SH-SY5Y (cell line): Measurements from ENCODE around the gene ERVH48-1.

Source experiments
- GATA2 ChIP-seq: IDR thresholded peaks from 2 replicates; pipeline ENCODE4 v1.6.1; 2011; ENCODE audit warnings: mild to moderate bottlenecking, low read depth, low read length
- GATA3 ChIP-seq: IDR thresholded peaks from 2 replicates; pipeline ENCODE4 v1.6.1; 2011; ENCODE audit warnings: low read depth, mild to moderate bottlenecking, low read length, moderate library complexity

DNA sequence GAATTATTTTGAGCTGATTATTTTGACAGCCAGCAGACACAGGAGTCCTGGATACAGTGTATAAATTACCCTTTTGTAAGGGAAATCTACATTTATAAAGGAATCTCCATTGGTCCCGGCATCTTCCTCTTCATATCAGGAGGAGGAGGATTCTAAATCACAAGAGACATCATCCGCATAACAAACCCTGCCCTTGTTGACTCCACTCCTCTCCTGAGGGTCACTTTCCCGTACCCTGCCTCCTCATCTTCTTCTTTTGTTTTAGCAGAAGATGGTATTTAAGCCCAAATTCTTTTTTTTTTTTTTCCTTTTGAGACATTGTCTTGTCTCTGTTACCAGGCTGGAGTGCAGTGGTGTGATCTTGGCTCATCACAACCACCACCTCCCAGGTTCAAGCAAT is 34.3 kb upstream of the ERVH48-1 start:
- no peak for TF ChIP-seq GATA3
- no peak for TF ChIP-seq GATA2
